H1 (cell line): Measurements from ENCODE around the gene NUP98. TPM values are rescaled to one million over a fixed set of nuclear protein-coding genes. Genes with fewer than 3 reads are reported as not detected.

Source experiments
- CTCF ChIA-PET: fragments of 300-600 bp; sonication (Branson Sonifier 250); formaldehyde crosslinking; loops from one replicate; lab custom pipeline; 2021; ENCODE audit not compliant: partially characterized antibody; lab: Charles Lee
- POLR2A ChIA-PET: fragments of 300-600 bp; sonication (Branson Sonifier 250); formaldehyde crosslinking; loops from one replicate; lab custom pipeline; 2021; ENCODE audit warnings: inconsistent platforms; ENCODE audit not compliant: partially characterized antibody; lab: Charles Lee
- DNase-seq, 2 experiments: peaks; one replicate each; pipeline versions ENCODE4 v3.0.0 to v3.0.0-alpha.2; 2010 to 2022; ENCODE audit warnings: low spot score in 2 of 2, low read depth in 1 of 2, mixed read lengths in 1 of 2
- FAIRE-seq: peaks from 2 replicates; lab custom pipeline; 2011; peaks lifted over from hg19 to GRCh38; lab: Jason Lieb, UNC
- H2AFZ ChIP-seq: 2 replicates; pipeline ENCODE4 v1.8.1; 2012; ENCODE audit warnings: low read length, inconsistent platforms
- H2AK5ac ChIP-seq: 2 replicates; pipeline ENCODE4 v1.6.1; 2013; ENCODE audit warnings: low read depth, low read length
- H2BK120ac ChIP-seq: replicated peaks from 2 replicates; pipeline ENCODE3; 2013; ENCODE audit warnings: low read depth, low read length, inconsistent platforms
- H2BK12ac ChIP-seq: 2 replicates; pipeline ENCODE4 v1.6.1; 2013; ENCODE audit warnings: low read depth, low read length
- H2BK15ac ChIP-seq: 2 replicates; pipeline ENCODE4 v1.6.1; 2013; ENCODE audit warnings: low read length
- H2BK20ac ChIP-seq: 2 replicates; pipeline ENCODE4 v1.6.1; 2013; ENCODE audit warnings: low read length
- H2BK5ac ChIP-seq: 2 replicates; pipeline ENCODE4 v1.6.1; 2013; ENCODE audit warnings: low read depth, low read length
- H3K14ac ChIP-seq: 2 replicates; pipeline ENCODE4 v1.6.1; 2013; ENCODE audit warnings: inconsistent platforms; ENCODE audit not compliant: insufficient read length
- H3K18ac ChIP-seq: 2 replicates; pipeline ENCODE4 v1.6.1; 2013; ENCODE audit warnings: low read length; ENCODE audit errors: extremely low read depth
- H3K23ac ChIP-seq: 2 replicates; pipeline ENCODE4 v1.6.1; 2013; ENCODE audit warnings: inconsistent platforms; ENCODE audit not compliant: insufficient read length
- H3K23me2 ChIP-seq: 2 replicates; pipeline ENCODE4 v1.6.1; 2013; ENCODE audit warnings: low read depth, low read length
- H3K27ac ChIP-seq: 2 replicates; pipeline ENCODE4 v1.6.1; 2011; ENCODE audit warnings: low read depth, low read length, inconsistent platforms
- H3K27me3 ChIP-seq, 4 experiments: replicated peaks in 1 of 4; 1 replicate in 1 of 4; 2 replicates in 3 of 4; pipeline versions ENCODE4 v1.6.1 to v1.8.1; 2011 to 2013; ENCODE audit warnings: low read length in 3 of 4, mild to moderate bottlenecking in 3 of 4, inconsistent platforms in 2 of 4, mixed read lengths in 2 of 4, moderate library complexity in 1 of 4; ENCODE audit not compliant: control insufficient read depth in 3 of 4, insufficient read depth in 3 of 4; ENCODE audit errors: extremely low read depth in 1 of 4
- H3K36me3 ChIP-seq, 4 experiments: 2 replicates each; pipeline versions ENCODE4 v1.6.1 to v1.8.1; 2011 to 2013; ENCODE audit warnings: mild to moderate bottlenecking in 4 of 4, low read length in 3 of 4, moderate library complexity in 2 of 4, control low read depth in 1 of 4, inconsistent platforms in 1 of 4; ENCODE audit not compliant: insufficient read depth in 4 of 4, control insufficient read depth in 2 of 4
- H3K4ac ChIP-seq: replicated peaks from 2 replicates; pipeline ENCODE3; 2013; ENCODE audit warnings: low read length, low read depth, mixed read lengths, inconsistent platforms; ENCODE audit not compliant: insufficient read length
- H3K4me1 ChIP-seq, 4 experiments: replicated peaks in 1 of 4; 1 replicate in 1 of 4; 2 replicates in 3 of 4; pipeline versions ENCODE4 v1.6.1 to v1.8.1; 2011 to 2013; ENCODE audit warnings: low read length in 3 of 4, inconsistent platforms in 2 of 4, mixed read lengths in 1 of 4; ENCODE audit not compliant: insufficient read depth in 4 of 4, control insufficient read depth in 3 of 4
- H3K4me2 ChIP-seq, 2 experiments: 2 replicates each; pipeline versions ENCODE4 v1.6.1 to v1.8.1; 2011 to 2013; ENCODE audit warnings: low read depth in 2 of 2, low read length in 2 of 2, control low read depth in 1 of 2, inconsistent platforms in 1 of 2, mild to moderate bottlenecking in 1 of 2; ENCODE audit not compliant: insufficient read depth in 1 of 2
- H3K4me3 ChIP-seq, 4 experiments: fragments of 200-600, 300-600 bp in 1 of 4; sonication (generic), shearing (Covaris generic), sonication (Bioruptor Twin) in 1 of 4; 2 replicates each; pipeline versions ENCODE4 v1.5.1 to v1.8.1; 2011 to 2016; ENCODE audit warnings: low read length in 4 of 4, low read depth in 3 of 4, control low read depth in 2 of 4, inconsistent platforms in 2 of 4, mild to moderate bottlenecking in 2 of 4, mixed read lengths in 1 of 4, moderate library complexity in 1 of 4; ENCODE audit not compliant: insufficient read depth in 2 of 4; ENCODE audit errors: extremely low read depth in 1 of 4
- H3K56ac ChIP-seq: replicated peaks from 2 replicates; pipeline ENCODE3; 2013; ENCODE audit warnings: low read depth, mild to moderate bottlenecking, mixed read lengths, low read length, inconsistent platforms; ENCODE audit not compliant: insufficient read length
- H3K79me1 ChIP-seq: 2 replicates; pipeline ENCODE4 v1.6.1; 2013; ENCODE audit warnings: low read depth, low read length, control low read depth
- H3K79me2 ChIP-seq, 2 experiments: 2 replicates each; pipeline versions ENCODE4 v1.6.1 to v1.8.1; 2012 to 2013; ENCODE audit warnings: low read length in 2 of 2, mild to moderate bottlenecking in 2 of 2, inconsistent platforms in 1 of 2; ENCODE audit not compliant: insufficient read depth in 2 of 2, control insufficient read depth in 1 of 2
- H3K9ac ChIP-seq, 4 experiments: replicated peaks in 1 of 4; 1 replicate in 1 of 4; 2 replicates in 3 of 4; pipeline versions ENCODE4 v1.6.1 to v1.8.1; 2011 to 2013; ENCODE audit warnings: low read depth in 3 of 4, low read length in 3 of 4, control low read depth in 2 of 4, mild to moderate bottlenecking in 2 of 4, moderate library complexity in 2 of 4, inconsistent platforms in 1 of 4; ENCODE audit errors: extremely low read depth in 1 of 4
- H3K9me3 ChIP-seq, 2 experiments: 2 replicates each; pipeline versions ENCODE4 v1.6.1 to v1.8.1; 2012 to 2013; ENCODE audit warnings: mild to moderate bottlenecking in 2 of 2, moderate library complexity in 2 of 2, control low read depth in 1 of 2, inconsistent platforms in 1 of 2, low read depth in 1 of 2, low read length in 1 of 2, mixed read lengths in 1 of 2; ENCODE audit not compliant: insufficient read depth in 2 of 2
- H4K20me1 ChIP-seq, 2 experiments: replicated peaks in 1 of 2; 2 replicates each; pipeline versions ENCODE3 to v1.8.1; 2011 to 2013; ENCODE audit warnings: inconsistent platforms in 2 of 2, low read length in 2 of 2, mild to moderate bottlenecking in 1 of 2; ENCODE audit not compliant: insufficient read depth in 2 of 2, control insufficient read depth in 1 of 2
- H4K5ac ChIP-seq: 2 replicates; pipeline ENCODE4 v1.6.1; 2013; ENCODE audit warnings: low read length, low read depth, mixed read lengths, inconsistent platforms; ENCODE audit not compliant: insufficient read length
- H4K8ac ChIP-seq: 2 replicates; pipeline ENCODE4 v1.8.0; 2013; ENCODE audit warnings: mild to moderate bottlenecking, moderate library complexity, low read length, inconsistent platforms; ENCODE audit not compliant: insufficient read depth; ENCODE audit errors: extremely low read depth
- H4K91ac ChIP-seq: replicated peaks from 2 replicates; pipeline ENCODE3; 2013; ENCODE audit warnings: low read length, mixed read lengths, inconsistent platforms; ENCODE audit not compliant: insufficient read length
- CBX8 ChIP-seq: fragments of 300-800, 300-1000 bp; sonication (generic); IDR thresholded peaks from 2 replicates; pipeline ENCODE4 v1.7.1; 2016; ENCODE audit warnings: low read depth, low read length, borderline replicate concordance
- EP300 ChIP-seq, 2 experiments: IDR thresholded peaks; 1 replicate in 1 of 2; 2 replicates in 1 of 2; pipeline ENCODE4 v1.6.1; 2011 to 2012; ENCODE audit warnings: low read depth in 2 of 2, low read length in 2 of 2, mild to moderate bottlenecking in 2 of 2, borderline replicate concordance in 1 of 2, inconsistent platforms in 1 of 2, moderate library complexity in 1 of 2
- FOSL1 ChIP-seq: IDR thresholded peaks from 2 replicates; pipeline ENCODE4 v1.6.1; 2011; ENCODE audit warnings: mild to moderate bottlenecking, low read depth, low read length, moderate library complexity; ENCODE audit not compliant: insufficient read depth
- HDAC2 ChIP-seq, 2 experiments: fragments of 300-600 bp in 1 of 2; sonication (generic) in 1 of 2; IDR thresholded peaks; 2 replicates each; pipeline ENCODE4 v1.6.1; 2011 to 2012; ENCODE audit warnings: low read depth in 2 of 2, low read length in 2 of 2, mild to moderate bottlenecking in 2 of 2, moderate library complexity in 2 of 2, borderline replicate concordance in 1 of 2, inconsistent platforms in 1 of 2
- MAFK ChIP-seq: IDR thresholded peaks from 2 replicates; pipeline ENCODE4 v1.6.1; 2012; ENCODE audit warnings: low read depth, mild to moderate bottlenecking, improper control_type of control experiment, low read length
- POLR2AphosphoS5 ChIP-seq: IDR thresholded peaks from 2 replicates; pipeline ENCODE4 v1.6.1; 2011; ENCODE audit warnings: low read depth, low read length
- RAD21 ChIP-seq, 2 experiments: IDR thresholded peaks in 1 of 2; conservative IDR thresholded peaks in 1 of 2; 2 replicates each; pipeline ENCODE4 v1.6.1; 2011; ENCODE audit warnings: low read depth in 2 of 2, low read length in 2 of 2, improper control_type of control experiment in 1 of 2, inconsistent platforms in 1 of 2, mild to moderate bottlenecking in 1 of 2, moderate library complexity in 1 of 2
- RNF2 ChIP-seq: fragments of 200-900, 300-1000 bp; sonication (generic); IDR thresholded peaks from 2 replicates; pipeline ENCODE4 v1.7.1; 2016; ENCODE audit warnings: borderline replicate concordance, low read depth, mild to moderate bottlenecking, antibody characterized with exemption, low read length; ENCODE audit not compliant: poor library complexity, severe bottlenecking; ENCODE audit errors: missing control alignments
- SIN3A ChIP-seq, 2 experiments: IDR thresholded peaks in 1 of 2; conservative IDR thresholded peaks in 1 of 2; 2 replicates each; pipeline ENCODE4 v1.6.1; 2011 to 2012; ENCODE audit warnings: low read length in 2 of 2, improper control_type of control experiment in 1 of 2, low read depth in 1 of 2, mild to moderate bottlenecking in 1 of 2
- SP2 ChIP-seq: IDR thresholded peaks from 2 replicates; pipeline ENCODE4 v1.6.1; 2012; ENCODE audit warnings: mild to moderate bottlenecking, low read length, inconsistent platforms
- SUZ12 ChIP-seq: fragments of 200-600 bp; sonication (generic); IDR thresholded peaks from 2 replicates; pipeline ENCODE4 v1.6.1; 2012; ENCODE audit warnings: mild to moderate bottlenecking, inconsistent platforms, low read length, moderate library complexity, mixed read lengths
- WGBS, 2 experiments: shearing (Covaris generic) in 1 of 2; methylation state at CpG; one replicate each; pipeline versions ENCODE4 v1.1.6 to v1.1.7; 2013 to 2015; ENCODE audit warnings: low lambda C conversion rate in 2 of 2, mixed read lengths in 2 of 2, inconsistent platforms in 1 of 2, low coverage in 1 of 2, missing lambda C conversion rate in 1 of 2; ENCODE audit not compliant: insufficient replicate concordance in 2 of 2, insufficient coverage in 1 of 2, insufficient read length in 1 of 2; ENCODE audit errors: extremely low coverage in 1 of 2, missing lambda C conversion rate in 1 of 2; 5-methylcytosine and 5-hydroxymethylcytosine counted together
- polyA plus RNA-seq, 7 experiments: library from polyadenylated mRNA; depleted of rRNA in 3 of 7; stranded (reverse) in 5 of 7; unstranded in 2 of 7; fragments of >200 nt in 5 of 7; fragments of 200-250 nt in 2 of 7; gene quantifications; 1 replicate in 5 of 7; 2 replicates in 1 of 7; 4 replicates in 1 of 7; pipeline versions ENCODE4 v1.2.1 to v1.2.3, GENCODE V29; 2011 to 2013; ENCODE audit warnings: missing spikeins in 2 of 7, mixed read lengths in 2 of 7
- total RNA-seq: library from RNA; stranded (reverse); fragmentation: NEBNext Ultra II Directional; extraction: Animal tissue kit (Norgen Biotek cat#: 25700); gene quantifications from 2 replicates; pipeline ENCODE4 v1.2.1, GENCODE V29; 2021

NUP98 gene
- total and polyA plus RNA-seq, 2 of the 8 experiments (the other 6 are each of a cell fraction or from before 2014, with no cell fraction given): 98.6 to 261 TPM

DNA sequence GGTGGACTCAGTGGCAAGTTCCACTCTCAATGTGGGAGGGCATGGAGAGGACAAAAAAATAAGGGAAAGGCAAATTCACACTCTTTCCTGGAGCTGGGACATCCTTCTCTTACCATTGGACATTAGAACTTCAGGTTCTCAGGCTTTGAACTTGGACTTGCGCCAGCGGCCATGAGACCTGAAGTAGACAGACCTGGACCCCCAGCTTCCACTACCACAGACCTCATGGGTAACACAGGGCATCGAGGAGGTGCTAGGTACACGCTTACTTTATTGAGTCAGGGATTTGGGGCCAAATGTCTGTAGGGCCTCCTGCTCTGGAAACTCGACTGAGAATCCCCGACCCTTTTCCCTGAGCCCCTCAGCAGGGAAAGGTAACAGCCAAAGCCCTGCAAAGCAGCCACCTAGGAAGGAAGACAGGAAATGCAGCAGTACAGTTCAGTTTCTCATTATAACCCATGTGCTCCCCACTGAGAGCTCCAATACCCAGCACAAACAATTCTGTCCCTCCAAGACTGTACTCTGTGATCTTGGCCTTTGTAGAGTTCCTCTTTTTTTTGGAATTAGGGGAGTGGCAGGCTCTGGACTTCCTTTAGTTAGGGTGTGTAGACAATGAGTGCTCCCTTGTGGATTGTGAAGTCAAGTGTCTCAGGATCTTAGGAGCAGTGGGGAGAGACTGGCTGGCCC is 131.9 kb downstream of the NUP98 start:
- DNase-seq (no peak), FAIRE-seq (no peak)
- no peaks in the 10 kb centered on the region for H3K23me2 ChIP-seq
- H3K14ac ChIP-seq: no peak overlapping the region
- H3K9ac ChIP-seq: no peak overlapping the region
- no peak overlapping the region for H3K4ac ChIP-seq
- H3K56ac ChIP-seq: no peak overlapping the region
- H2BK120ac ChIP-seq: no peak overlapping the region
- H3K79me2 ChIP-seq: no peaks in the 10 kb centered on the region
- no peak overlapping the region for H4K5ac ChIP-seq
- no peak overlapping the region for H2BK5ac ChIP-seq
- 84% methylated on average over 6 of the region's 6 CpGs; no CpG with 5 or more reads in 1 of the 2 experiments for WGBS, 2 experiments
- H3K79me1 ChIP-seq: no peaks in the 10 kb centered on the region
- H2BK20ac ChIP-seq: no peak overlapping the region
- no peak overlapping the region for H3K4me3 ChIP-seq
- H3K18ac ChIP-seq: no peak overlapping the region
- peaks cover 0 to 2% of the 10 kb centered on the region in 2 experiments for H4K20me1 ChIP-seq
- H2AFZ ChIP-seq: no peak overlapping the region
- H3K36me3 ChIP-seq: peaks cover 0 to 10% (median 2%) of the 10 kb centered on the region in 4 experiments; a peak in 2 of 8 replicates
- no peaks in the 10 kb centered on the region for H3K27me3 ChIP-seq
- H2BK15ac ChIP-seq: no peak overlapping the region
- H3K9me3 ChIP-seq: no peaks in the 10 kb centered on the region
- H2BK12ac ChIP-seq: no peak overlapping the region
- H3K4me1 ChIP-seq: no peaks in the 10 kb centered on the region
- no peak overlapping the region for H3K4me2 ChIP-seq
- POLR2A ChIA-PET: interaction anchor here (1.2 kb wide), 1 partner anchor 23 kb away, joined by 4 read pairs; no protein-coding TSS in a partner anchor
- no peak overlapping the region for H2AK5ac ChIP-seq
- no peak overlapping the region for H4K91ac ChIP-seq
- CTCF ChIA-PET: interaction anchor here (0.8 to 1.3 kb wide), 2 partner anchors 10 to 17 kb away, joined by 3 read pairs; no protein-coding TSS in a partner anchor
- H3K23ac ChIP-seq: no peak overlapping the region
- H3K27ac ChIP-seq: no peak overlapping the region
- no peak overlapping the region for H4K8ac ChIP-seq
- TF ChIP-seq CBX8 (no peak), MAFK (no peak), RNF2 (no peak), SP2 (no peak), RAD21 (IDR thresholded peaks at IDR 0.05 in 1 of 2, conservative IDR thresholded peaks at IDR 0.05 in 1 of 2; ENCODE audit: low read depth in 2 of 2, low read length in 2 of 2) (no peak), HDAC2 (IDR thresholded peaks at IDR 0.05; ENCODE audit: borderline replicate concordance in 1 of 2, low read depth in 2 of 2, low read length in 2 of 2) (no peak), SIN3A (conservative IDR thresholded peaks at IDR 0.05 in 1 of 2, IDR thresholded peaks at IDR 0.05 in 1 of 2; ENCODE audit: low read depth in 1 of 2, low read length in 2 of 2) (no peak), SUZ12 (no peak), EP300 (IDR thresholded peaks at IDR 0.05; ENCODE audit: borderline replicate concordance in 1 of 2, low read depth in 2 of 2, low read length in 2 of 2) (no peak), FOSL1 (no peak), POLR2AphosphoS5 (no peak)
